ENCODE results near the gene MORF4L2. TPM values are rescaled to one million over a fixed set of nuclear protein-coding genes. Genes with fewer than 3 reads are reported as not detected.
A peak's percentile ranks its signal among the peaks of the same experiment; 100 is the strongest.

The MORF4L2 gene
- total RNA-seq, 2 donors from 2014 or later: 287 to 313 TPM

- no peaks in the 10 kb centered on the region for H3K4me1 ChIP-seq (replicated peaks)
- no peaks in the 10 kb centered on the region for H3K36me3 ChIP-seq
- intact Hi-C loops (cut with DNase I): no loop called here
- TF ChIP-seq CTCF (IDR thresholded peaks at IDR 0.05): no peak
- no peak for TF ChIP-seq POLR2A (IDR thresholded peaks at IDR 0.05)
- no peak for TF ChIP-seq POLR2AphosphoS5 (IDR thresholded peaks at IDR 0.05)
- no peak for DNase-seq (ENCODE audit: low spot score)
- no peaks in the 10 kb centered on the region for H3K27me3 ChIP-seq (replicated peaks; ENCODE audit: insufficient read depth)
- H3K9me3 ChIP-seq: no peaks in the 10 kb centered on the region
- no peak overlapping the region for H3K4me3 ChIP-seq
- 72% methylated on average over 2 of the region's 2 CpGs for WGBS
- no peak overlapping the region for H3K27ac ChIP-seq
Observed at GRCh38 chrX:103635436-103635835, 51.1 kb downstream of the MORF4L2 start.

- H3K4me1 ChIP-seq (replicated peaks): no peaks in the 10 kb centered on the region
- peak overlapping the region in 1 of 2 donors; percentile 94 for H3K27ac ChIP-seq
- no peak overlapping the region for H3K4me3 ChIP-seq
- WGBS: 75% methylated on average over 5 of the region's 5 CpGs
- H3K36me3 ChIP-seq: no peaks in the 10 kb centered on the region
- intact Hi-C loops (cut with DNase I): loop anchor here (2.0 kb wide), 1 partner anchor 96 kb away; no protein-coding TSS in a partner anchor
- TF ChIP-seq CTCF (IDR thresholded peaks at IDR 0.05) (no peak), POLR2AphosphoS5 (IDR thresholded peaks at IDR 0.05) (no peak), POLR2A (IDR thresholded peaks at IDR 0.05) (no peak)
- no peak for DNase-seq (ENCODE audit: low spot score)
- no peaks in the 10 kb centered on the region for H3K27me3 ChIP-seq (replicated peaks; ENCODE audit: insufficient read depth)
- no peaks in the 10 kb centered on the region for H3K9me3 ChIP-seq
Observed at GRCh38 chrX:103631145-103631544, 55.4 kb downstream of the MORF4L2 start.

- no peak for DNase-seq (ENCODE audit: low spot score)
- peak overlapping the region; percentile 48 to 52 for H3K4me3 ChIP-seq
- TF ChIP-seq POLR2A (IDR thresholded peaks at IDR 0.05) (no peak), POLR2AphosphoS5 (IDR thresholded peaks at IDR 0.05) (no peak), CTCF (IDR thresholded peaks at IDR 0.05) (no peak)
- intact Hi-C loops (cut with DNase I): loop anchor here (2.0 kb wide), 1 partner anchor 95 kb away; no protein-coding TSS in a partner anchor
- no peaks in the 10 kb centered on the region for H3K36me3 ChIP-seq
- peak overlapping the region; percentile 94 to 95 for H3K27ac ChIP-seq
- WGBS: 6% methylated on average over 6 of the region's 6 CpGs
- H3K9me3 ChIP-seq: no peaks in the 10 kb centered on the region
- H3K27me3 ChIP-seq (replicated peaks; ENCODE audit: insufficient read depth): no peaks in the 10 kb centered on the region
- H3K4me1 ChIP-seq (replicated peaks): no peaks in the 10 kb centered on the region
Observed at GRCh38 chrX:103630171-103630511, 56.4 kb downstream of the MORF4L2 start.

- intact Hi-C loops (cut with DNase I): loop anchor here (2.0 to 5.0 kb wide), 2 partner anchors 58 to 95 kb away; partner anchors contain the start of gene MORF4L2
- under 1% methylated on average over 39 of the region's 49 CpGs for WGBS
- TF ChIP-seq CTCF (IDR thresholded peaks at IDR 0.05) (peak in 3 of 4 experiments; percentile 15 to 52 (median 49)), POLR2A (IDR thresholded peaks at IDR 0.05) (peak; percentile 45), POLR2AphosphoS5 (IDR thresholded peaks at IDR 0.05) (peak; percentile 40)
- DNase-seq (ENCODE audit: low spot score): peak; percentile 57
- Histone ChIP-seq H3K27ac (peak overlapping the region; percentile 94 to 95), H3K27me3 (replicated peaks; ENCODE audit: insufficient read depth) (no peaks in the 10 kb centered on the region), H3K36me3 (no peaks in the 10 kb centered on the region), H3K4me1 (replicated peaks) (no peaks in the 10 kb centered on the region), H3K4me3 (peak overlapping the region; percentile 48 to 52), H3K9me3 (no peaks in the 10 kb centered on the region)
Observed at GRCh38 chrX:103629318-103630170, 57.0 kb downstream of the MORF4L2 start.
